ENCODE results near the gene FARSA. TPM values are rescaled to one million over a fixed set of nuclear protein-coding genes. Genes with fewer than 3 reads are reported as not detected.

The FARSA gene
- polyA plus RNA-seq, 1 experiment, result 33.6 TPM

- no peaks in the 10 kb centered on the region for H3K36me3 ChIP-seq (ENCODE audit: control insufficient read depth, insufficient read depth, low read length)
- H3K4me3 ChIP-seq (ENCODE audit: low read depth, low read length), result no peak overlapping the region
- no peaks in the 10 kb centered on the region for H3K27me3 ChIP-seq (ENCODE audit: control insufficient read depth, insufficient read depth, low read length)
- no peak for DNase-seq (ENCODE audit: low read depth)
- no peak for TF ChIP-seq CTCF (IDR thresholded peaks at IDR 0.05; ENCODE audit: insufficient read depth, low read depth, low read length)
- CTCF ChIA-PET, result interaction anchor here (0.9 to 1.3 kb wide), 2 partner anchors 53 to 153 kb away, joined by 3 read pairs; no protein-coding TSS in a partner anchor
- POLR2A ChIA-PET, result interaction anchor here (0.6 kb wide), 1 partner anchor 15 kb away, joined by 3 read pairs; no protein-coding TSS in a partner anchor
Observed at GRCh38 chr19:12912571-12912970, 20.9 kb downstream of the FARSA start.

- H3K4me3 ChIP-seq (ENCODE audit: low read depth, low read length), result no peak overlapping the region
- no peak for DNase-seq (ENCODE audit: low read depth)
- POLR2A ChIA-PET, result no interaction called here
Observed at GRCh38 chr19:12907166-12907565, 26.3 kb downstream of the FARSA start.

GRCh38 chr19:12899891-12900518, 33.5 kb downstream of the FARSA start:
- Histone ChIP-seq H3K36me3 (ENCODE audit: control insufficient read depth, insufficient read depth, low read length) (peaks cover 5% of the 10 kb centered on the region), H3K27me3 (ENCODE audit: control insufficient read depth, insufficient read depth, low read length) (no peaks in the 10 kb centered on the region), H3K4me3 (ENCODE audit: low read depth, low read length) (no peak overlapping the region)
- DNase-seq (ENCODE audit: low read depth), result no peak
- POLR2A ChIA-PET, result no interaction called here
- CTCF ChIA-PET, result interaction anchor here (1.0 to 1.5 kb wide), 2 partner anchors 15 to 52 kb away, joined by 4 read pairs; no protein-coding TSS in a partner anchor
- no peak for TF ChIP-seq CTCF (IDR thresholded peaks at IDR 0.05; ENCODE audit: insufficient read depth, low read depth, low read length)

More at GRCh38 chr19:12907166-12907565, 26.3 kb downstream of the FARSA start:
- CTCF ChIA-PET, result interaction anchor here (0.6 to 0.7 kb wide), 2 partner anchors 57 to 147 kb away, joined by 3 read pairs; no protein-coding TSS in a partner anchor
- H3K27me3 ChIP-seq (ENCODE audit: control insufficient read depth, insufficient read depth, low read length), result no peaks in the 10 kb centered on the region
- no peaks in the 10 kb centered on the region for H3K36me3 ChIP-seq (ENCODE audit: control insufficient read depth, insufficient read depth, low read length)
- no peak for TF ChIP-seq CTCF (IDR thresholded peaks at IDR 0.05; ENCODE audit: insufficient read depth, low read depth, low read length)

GRCh38 chr19:12896460-12896859, 37.1 kb downstream of the FARSA start:
- Histone ChIP-seq H3K27me3 (ENCODE audit: control insufficient read depth, insufficient read depth, low read length) (no peaks in the 10 kb centered on the region), H3K36me3 (ENCODE audit: control insufficient read depth, insufficient read depth, low read length) (peaks cover 6% of the 10 kb centered on the region), H3K4me3 (ENCODE audit: low read depth, low read length) (no peak overlapping the region)
- no peak for DNase-seq (ENCODE audit: low read depth)
- TF ChIP-seq CTCF (IDR thresholded peaks at IDR 0.05; ENCODE audit: insufficient read depth, low read depth, low read length), result no peak
- POLR2A ChIA-PET, result interaction anchor here (0.5 kb wide), 1 partner anchor 16 kb away, joined by 14 read pairs; no protein-coding TSS in a partner anchor
- CTCF ChIA-PET, result no interaction called here

- ChIA-PET POLR2A (no interaction called here), CTCF (no interaction called here)
- Histone ChIP-seq H3K27me3 (ENCODE audit: control insufficient read depth, insufficient read depth, low read length) (no peaks in the 10 kb centered on the region), H3K36me3 (ENCODE audit: control insufficient read depth, insufficient read depth, low read length) (peaks cover 6% of the 10 kb centered on the region), H3K4me3 (ENCODE audit: low read depth, low read length) (no peak overlapping the region)
- no peak for TF ChIP-seq CTCF (IDR thresholded peaks at IDR 0.05; ENCODE audit: insufficient read depth, low read depth, low read length)
- DNase-seq (ENCODE audit: low read depth), result no peak
Observed at GRCh38 chr19:12893582-12893981, 39.9 kb downstream of the FARSA start.

Measured in BJ (cell line).